ENCODE measurements around the gene RHEB.

RHEB gene

GRCh38 chr7:151524845-151525244 is 5.2 kb upstream of the RHEB start:
- no peak for DNase-seq

GRCh38 chr7:151524331-151524730 is 4.6 kb upstream of the RHEB start:
- no peak for DNase-seq

- peak; percentile 19 to 32 for DNase-seq
Measured at GRCh38 chr7:151520419-151521261, 945 bp upstream of the RHEB start.

GRCh38 chr7:151518947-151519764 is 539 bp downstream of the RHEB start:
- peak; percentile 48 to 54 for DNase-seq

GRCh38 chr7:151518105-151518946 is 1.4 kb downstream of the RHEB start:
- DNase-seq = peak; percentile 36 to 40

GRCh38 chr7:151517601-151518104 is 2.0 kb downstream of the RHEB start:
- DNase-seq = no peak

GRCh38 chr7:151515276-151515565 is 4.5 kb downstream of the RHEB start:
- DNase-seq = no peak

- no peak for DNase-seq
Measured at GRCh38 chr7:151514461-151515275, 5.0 kb downstream of the RHEB start.

GRCh38 chr7:151513133-151513532 is 6.6 kb downstream of the RHEB start:
- no peak for DNase-seq

- no peak for DNase-seq
Measured at GRCh38 chr7:151512353-151512752, 7.3 kb downstream of the RHEB start.

GRCh38 chr7:151511946-151512345 is 7.7 kb downstream of the RHEB start:
- no peak for DNase-seq

GRCh38 chr7:151511270-151511669 is 8.4 kb downstream of the RHEB start:
- DNase-seq = no peak

- DNase-seq = no peak
Measured at GRCh38 chr7:151509670-151510333, 9.9 kb downstream of the RHEB start.

GRCh38 chr7:151508991-151509390 is 10.7 kb downstream of the RHEB start:
- no peak for DNase-seq

- no peak for DNase-seq
Measured at GRCh38 chr7:151507806-151508205, 11.9 kb downstream of the RHEB start.

GRCh38 chr7:151506901-151507382 is 12.8 kb downstream of the RHEB start:
- no peak for DNase-seq

GRCh38 chr7:151505836-151506468 is 13.7 kb downstream of the RHEB start:
- DNase-seq = no peak

GRCh38 chr7:151505433-151505832 is 14.3 kb downstream of the RHEB start:
- no peak for DNase-seq

- no peak for DNase-seq
Measured at GRCh38 chr7:151504715-151505326, 14.9 kb downstream of the RHEB start.

GRCh38 chr7:151503902-151504714 is 15.6 kb downstream of the RHEB start:
- DNase-seq = no peak
